ENCODE results near the gene NTM. TPM values are rescaled to one million over a fixed set of nuclear protein-coding genes. Genes with fewer than 3 reads are reported as not detected.
"Not testable (repeated sequence)": the region's sequence is repeated elsewhere in the genome, so short reads cannot be mapped to it uniquely, and the experiment has no call there.

Gene NTM
- total and polyA plus RNA-seq, 5 donors = 35.0 to 148 (median 88.2) TPM

DNA sequence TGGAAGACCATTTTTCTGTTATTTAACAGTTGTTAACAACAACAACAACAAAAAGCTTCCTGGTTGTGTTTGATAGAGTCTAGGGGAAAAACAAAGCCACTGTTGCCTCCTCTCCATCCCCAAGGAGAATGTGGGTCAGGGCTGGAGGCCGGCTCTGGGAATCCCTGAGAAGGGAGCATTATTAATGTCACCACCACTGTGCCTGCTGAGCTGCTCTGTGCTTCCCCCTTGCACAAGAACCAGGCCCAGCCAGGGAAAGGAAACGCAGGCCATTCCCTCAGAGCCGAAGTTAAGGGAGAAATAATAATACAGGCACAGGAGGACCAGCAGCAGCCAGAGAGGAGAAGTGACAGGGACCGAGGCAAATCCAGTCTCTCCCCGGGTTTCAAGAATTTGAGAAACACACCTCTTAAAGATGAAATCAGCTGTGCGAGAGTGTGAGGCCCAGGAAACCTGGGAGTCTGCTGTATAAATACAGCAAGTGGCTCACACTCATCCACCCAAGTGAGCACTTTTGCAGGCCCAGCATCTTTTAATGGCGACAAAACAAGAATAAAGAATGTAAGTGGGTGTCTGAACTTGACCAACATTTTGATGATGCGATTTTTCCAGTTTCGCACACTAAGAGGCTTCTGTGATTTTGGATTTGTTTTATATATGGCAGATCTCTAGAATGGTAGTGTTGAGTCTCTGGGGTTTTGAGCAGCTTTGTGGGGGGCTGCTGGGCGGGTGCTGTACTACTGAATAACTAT lies 539.2 kb downstream of the NTM start:
- peak overlapping the region; percentile 61 for H3K4me3 ChIP-seq (ENCODE audit: low read length)
- no peaks in the 10 kb centered on the region for H3K27me3 ChIP-seq (ENCODE audit: control insufficient read depth, insufficient read depth)
- H3K27ac ChIP-seq (ENCODE audit: low read length) = peak overlapping the region; percentile 71
- peaks cover 3% of the 10 kb centered on the region for H3K4me1 ChIP-seq (ENCODE audit: control insufficient read depth, insufficient read depth, low read length)
- no peaks in the 10 kb centered on the region for H3K9me3 ChIP-seq (ENCODE audit: control insufficient read depth, low read length)
- WGBS = 48% methylated on average over 10 of the region's 10 CpGs
- DNase-seq = no peak
- no peak for ATAC-seq
- intact Hi-C loops (cut with DNase I) = loop anchor here (5.0 to 10.0 kb wide), 6 partner anchors 115 to 405 kb away; no protein-coding TSS in a partner anchor

DNA sequence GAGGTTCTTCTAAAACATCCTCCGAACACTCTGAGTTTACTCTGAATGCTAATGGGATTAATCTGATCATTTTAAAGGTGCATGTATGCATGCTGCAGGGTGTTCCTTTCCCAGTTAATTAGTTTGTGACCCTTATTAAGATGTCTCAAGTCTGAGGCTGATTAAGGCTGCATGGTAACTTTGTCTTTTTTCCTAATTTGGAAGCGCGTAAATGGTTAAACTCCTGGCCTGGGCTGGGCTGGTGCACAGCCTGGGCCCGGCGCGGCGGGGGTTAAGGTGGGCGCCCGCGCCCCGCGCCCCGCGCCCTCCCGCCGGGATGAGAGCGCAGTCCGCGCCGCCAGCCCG lies 539.7 kb downstream of the NTM start:
- Histone ChIP-seq H3K9me3 (ENCODE audit: control insufficient read depth, low read length) (no peaks in the 10 kb centered on the region), H3K4me1 (ENCODE audit: control insufficient read depth, insufficient read depth, low read length) (peaks cover 3% of the 10 kb centered on the region), H3K27me3 (ENCODE audit: control insufficient read depth, insufficient read depth) (no peaks in the 10 kb centered on the region), H3K4me3 (ENCODE audit: low read length) (peak overlapping the region; percentile 61), H3K27ac (ENCODE audit: low read length) (peak overlapping the region; percentile 71)
- no peak for DNase-seq
- intact Hi-C loops (cut with DNase I) = loop anchor here (5.0 to 10.0 kb wide), 5 partner anchors 115 to 217 kb away; no protein-coding TSS in a partner anchor
- 7% methylated on average over 21 of the region's 21 CpGs for WGBS
- no peak for ATAC-seq

DNA sequence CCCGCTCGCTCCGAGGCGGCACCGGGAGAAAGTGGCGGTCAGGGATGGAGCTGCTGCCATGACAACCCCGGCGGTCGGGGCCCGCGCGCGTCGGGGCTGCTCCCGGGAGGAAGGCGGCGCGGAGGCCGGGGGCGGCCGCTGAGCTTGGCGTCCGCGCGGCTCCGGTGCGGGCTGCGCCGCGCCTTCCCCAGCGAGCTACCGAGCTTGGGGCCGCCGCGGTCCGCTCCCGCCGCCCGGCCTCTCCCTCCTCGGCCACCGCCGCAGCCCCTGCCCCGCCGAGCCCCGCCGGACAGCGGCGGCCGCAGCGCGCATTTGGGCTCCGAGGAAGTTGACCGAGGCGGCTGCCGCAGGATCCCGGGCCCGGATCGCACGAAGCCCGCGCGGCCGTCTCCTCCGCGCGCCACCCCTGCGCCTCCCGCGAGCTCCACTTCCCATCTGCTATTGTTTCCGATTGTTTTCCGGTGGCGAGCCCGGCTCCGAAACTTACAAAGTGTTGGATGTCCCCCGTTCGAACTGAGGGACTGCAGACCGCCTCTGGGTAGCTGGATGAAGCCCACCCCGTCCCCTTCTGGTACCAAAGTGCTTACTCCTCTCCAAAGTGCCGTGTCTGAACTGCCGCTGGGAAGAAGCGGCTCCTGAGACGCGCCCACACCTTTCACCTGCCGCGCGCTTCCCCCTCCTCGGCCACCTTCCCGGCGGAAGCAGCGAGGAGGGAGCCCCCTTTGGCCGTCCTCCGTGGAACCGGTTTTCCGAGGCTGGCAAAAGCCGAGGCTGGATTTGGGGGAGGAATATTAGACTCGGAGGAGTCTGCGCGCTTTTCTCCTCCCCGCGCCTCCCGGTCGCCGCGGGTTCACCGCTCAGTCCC lies 540.3 kb downstream of the NTM start:
- Histone ChIP-seq H3K27ac (ENCODE audit: low read length) (peak overlapping the region; percentile 50), H3K9me3 (ENCODE audit: control insufficient read depth, low read length) (no peaks in the 10 kb centered on the region), H3K4me3 (ENCODE audit: low read length) (peak overlapping the region; percentile 61), H3K27me3 (ENCODE audit: control insufficient read depth, insufficient read depth) (no peaks in the 10 kb centered on the region), H3K4me1 (ENCODE audit: control insufficient read depth, insufficient read depth, low read length) (peaks cover 3% of the 10 kb centered on the region)
- peak in 2 of 3 donors; percentile 71 to 74 for DNase-seq
- intact Hi-C loops (cut with DNase I) = loop anchor here (5.0 to 10.0 kb wide), 5 partner anchors 114 to 217 kb away; no protein-coding TSS in a partner anchor
- peak; percentile 38 to 49 for ATAC-seq
- 1% methylated on average over 105 of the region's 105 CpGs for WGBS

GRCh38 chr11:131911388-131912032 lies 541.1 kb downstream of the NTM start:
- intact Hi-C loops (cut with DNase I) = loop anchor here (5.0 to 10.0 kb wide), 5 partner anchors 113 to 216 kb away; no protein-coding TSS in a partner anchor
- WGBS = 13% methylated on average over 34 of the region's 36 CpGs
- peak overlapping the region; percentile 61 for H3K4me3 ChIP-seq (ENCODE audit: low read length)
- not testable (repeated sequence) for H3K27me3 ChIP-seq (ENCODE audit: control insufficient read depth, insufficient read depth); H3K9me3 ChIP-seq (ENCODE audit: control insufficient read depth, low read length); H3K4me1 ChIP-seq (ENCODE audit: control insufficient read depth, insufficient read depth, low read length); DNase-seq
- ATAC-seq = peak; percentile 64 to 69
- H3K27ac ChIP-seq (ENCODE audit: low read length) = peak overlapping the region; percentile 50

DNA sequence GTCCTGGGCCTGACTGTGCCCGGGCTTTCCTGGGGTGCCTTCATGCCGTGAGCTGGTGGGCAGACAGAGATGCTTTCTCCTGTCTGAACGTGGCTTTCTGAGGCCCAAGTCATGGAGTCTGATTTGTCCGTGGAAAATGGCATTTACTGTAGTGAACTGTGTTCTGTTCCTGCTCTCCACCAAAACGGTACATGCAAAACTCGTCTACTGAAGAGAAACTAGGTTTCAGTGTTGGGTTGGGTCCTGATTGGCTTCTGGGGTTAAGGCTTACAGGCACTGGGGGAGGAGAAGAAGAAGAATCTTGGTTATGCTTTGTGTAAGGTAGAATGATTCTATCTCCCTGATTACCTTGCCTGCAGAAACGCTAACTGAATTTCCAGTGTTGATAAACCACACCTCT lies 541.7 kb downstream of the NTM start:
- intact Hi-C loops (cut with DNase I) = loop anchor here (5.0 to 10.0 kb wide), 5 partner anchors 113 to 215 kb away; no protein-coding TSS in a partner anchor

DNA sequence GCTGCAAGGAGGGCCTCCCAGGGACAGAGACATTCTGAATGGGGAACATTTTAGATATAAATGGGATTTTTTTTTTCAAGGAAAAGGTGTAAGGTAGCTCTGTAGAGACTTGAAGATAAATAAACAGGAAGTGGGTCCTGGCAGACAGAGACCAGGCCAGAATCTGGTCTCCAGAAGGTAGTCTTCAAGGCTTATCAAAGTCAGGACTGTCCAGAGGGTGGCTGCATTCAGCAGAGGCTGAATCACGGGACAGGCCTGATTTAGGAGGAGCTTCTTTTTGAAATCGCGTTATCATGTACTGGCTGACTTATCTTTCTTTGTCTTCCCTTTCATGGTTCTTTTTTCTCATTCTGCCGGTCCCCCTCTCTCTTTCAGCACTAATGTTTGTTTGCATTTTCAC lies 542.9 kb downstream of the NTM start:
- no peaks in the 10 kb centered on the region for H3K27me3 ChIP-seq (ENCODE audit: control insufficient read depth, insufficient read depth)
- H3K4me1 ChIP-seq (ENCODE audit: control insufficient read depth, insufficient read depth, low read length) = peaks cover 7% of the 10 kb centered on the region
- ATAC-seq = no peak
- no peak for DNase-seq
- H3K27ac ChIP-seq (ENCODE audit: low read length) = no peak overlapping the region
- intact Hi-C loops (cut with DNase I) = loop anchor here (5.0 to 10.0 kb wide), 5 partner anchors 112 to 214 kb away; no protein-coding TSS in a partner anchor
- 48% methylated on average over 4 of the region's 4 CpGs for WGBS
- H3K4me3 ChIP-seq (ENCODE audit: low read length) = no peak overlapping the region
- H3K9me3 ChIP-seq (ENCODE audit: control insufficient read depth, low read length) = no peaks in the 10 kb centered on the region

More for the DNA sequence above, 541.7 kb downstream of the NTM start:
- ATAC-seq (no peak), DNase-seq (no peak)
- Histone ChIP-seq H3K4me1 (ENCODE audit: control insufficient read depth, insufficient read depth, low read length) (peaks cover 3% of the 10 kb centered on the region), H3K4me3 (ENCODE audit: low read length) (peak overlapping the region; percentile 61), H3K27me3 (ENCODE audit: control insufficient read depth, insufficient read depth) (no peaks in the 10 kb centered on the region), H3K27ac (ENCODE audit: low read length) (peak overlapping the region; percentile 33), H3K9me3 (ENCODE audit: control insufficient read depth, low read length) (no peaks in the 10 kb centered on the region)
- 49% methylated on average over 7 of the region's 7 CpGs for WGBS

DNA sequence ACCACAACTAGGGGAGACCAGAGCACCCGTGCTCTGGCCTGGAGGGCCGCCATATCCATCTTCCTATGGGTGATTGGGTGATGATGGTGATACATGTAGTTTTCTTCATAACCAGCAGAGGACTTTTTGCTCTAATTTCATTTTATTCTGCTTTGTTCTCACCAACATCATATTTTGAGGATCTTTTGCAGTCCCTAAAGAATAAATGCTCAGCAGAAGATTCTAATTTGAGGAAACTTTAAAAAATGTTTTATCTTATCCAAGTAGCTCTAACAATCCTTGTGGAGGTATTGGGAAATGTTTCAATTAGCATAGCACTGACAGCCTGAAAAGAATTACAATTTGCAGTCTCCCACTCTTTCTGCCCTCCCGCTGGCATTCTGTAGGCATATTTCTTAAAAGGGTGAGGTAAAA lies 544.0 kb downstream of the NTM start:
- WGBS = 68% methylated on average over 3 of the region's 3 CpGs
- ATAC-seq (no peak), DNase-seq (no peak)
- Histone ChIP-seq H3K4me1 (ENCODE audit: control insufficient read depth, insufficient read depth, low read length) (peaks cover 7% of the 10 kb centered on the region), H3K4me3 (ENCODE audit: low read length) (no peak overlapping the region), H3K27me3 (ENCODE audit: control insufficient read depth, insufficient read depth) (no peaks in the 10 kb centered on the region), H3K27ac (ENCODE audit: low read length) (no peak overlapping the region), H3K9me3 (ENCODE audit: control insufficient read depth, low read length) (no peaks in the 10 kb centered on the region)
- intact Hi-C loops (cut with DNase I) = loop anchor here (5.0 to 10.0 kb wide), 5 partner anchors 110 to 213 kb away; no protein-coding TSS in a partner anchor

GRCh38 chr11:131916638-131917037 lies 546.2 kb downstream of the NTM start:
- H3K4me1 ChIP-seq (ENCODE audit: control insufficient read depth, insufficient read depth, low read length) = peaks cover 7% of the 10 kb centered on the region
- H3K27ac ChIP-seq (ENCODE audit: low read length) = no peak overlapping the region
- intact Hi-C loops (cut with DNase I) = loop anchor here in 2 of 4 donors (5.0 to 10.0 kb wide), 3 partner anchors 108 to 211 kb away; no protein-coding TSS in a partner anchor
- ATAC-seq = no peak
- no peak for DNase-seq
- no peaks in the 10 kb centered on the region for H3K27me3 ChIP-seq (ENCODE audit: control insufficient read depth, insufficient read depth)
- 74% methylated on average over 5 of the region's 5 CpGs for WGBS
- no peak overlapping the region for H3K4me3 ChIP-seq (ENCODE audit: low read length)
- no peaks in the 10 kb centered on the region for H3K9me3 ChIP-seq (ENCODE audit: control insufficient read depth, low read length)

DNA sequence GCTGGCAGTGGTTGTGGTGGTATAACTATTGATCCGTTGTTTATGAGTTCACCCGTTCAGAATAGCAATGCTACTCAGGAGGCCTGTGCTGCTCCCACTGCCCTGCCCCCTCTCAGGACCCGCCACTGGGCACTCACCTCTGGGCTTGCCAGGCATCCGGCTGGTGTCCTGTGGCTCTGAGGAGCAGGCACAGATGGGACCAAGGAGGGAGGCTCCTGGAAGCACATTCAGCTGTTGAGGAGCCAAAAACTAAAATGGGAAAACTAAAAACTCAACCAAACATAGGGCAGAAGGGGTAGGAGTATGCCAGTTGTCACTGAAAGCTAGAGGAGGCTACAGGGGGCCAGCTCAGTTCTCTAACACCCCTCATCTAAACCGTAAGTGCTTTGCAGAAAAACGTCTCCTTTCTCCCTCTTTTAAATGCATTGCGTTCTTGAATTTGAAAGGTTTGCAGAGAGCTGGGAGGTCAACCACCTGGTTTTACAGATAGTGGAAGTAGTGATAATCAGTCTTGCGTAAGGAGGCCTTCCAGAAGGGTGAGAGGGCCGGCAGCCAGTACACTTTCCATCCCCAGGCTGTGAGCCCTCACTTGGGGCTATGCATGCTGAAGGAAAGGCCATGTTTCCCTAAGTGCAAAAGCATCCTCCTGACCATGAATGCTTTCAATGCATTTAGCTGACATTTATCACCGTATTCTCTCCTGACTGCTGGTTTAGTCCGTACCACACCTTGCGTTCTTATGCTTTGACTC lies 547.4 kb downstream of the NTM start:
- no peak for DNase-seq
- H3K4me3 ChIP-seq (ENCODE audit: low read length) = no peak overlapping the region
- peak; percentile 28 to 39 for ATAC-seq
- H3K27me3 ChIP-seq (ENCODE audit: control insufficient read depth, insufficient read depth) = no peaks in the 10 kb centered on the region
- 63% methylated on average over 12 of the region's 12 CpGs for WGBS
- no peaks in the 10 kb centered on the region for H3K9me3 ChIP-seq (ENCODE audit: control insufficient read depth, low read length)
- peaks cover 7% of the 10 kb centered on the region for H3K4me1 ChIP-seq (ENCODE audit: control insufficient read depth, insufficient read depth, low read length)
- H3K27ac ChIP-seq (ENCODE audit: low read length) = no peak overlapping the region
- intact Hi-C loops (cut with DNase I) = loop anchor here in 2 of 4 donors (5.0 to 10.0 kb wide), 3 partner anchors 107 to 209 kb away; no protein-coding TSS in a partner anchor

DNA sequence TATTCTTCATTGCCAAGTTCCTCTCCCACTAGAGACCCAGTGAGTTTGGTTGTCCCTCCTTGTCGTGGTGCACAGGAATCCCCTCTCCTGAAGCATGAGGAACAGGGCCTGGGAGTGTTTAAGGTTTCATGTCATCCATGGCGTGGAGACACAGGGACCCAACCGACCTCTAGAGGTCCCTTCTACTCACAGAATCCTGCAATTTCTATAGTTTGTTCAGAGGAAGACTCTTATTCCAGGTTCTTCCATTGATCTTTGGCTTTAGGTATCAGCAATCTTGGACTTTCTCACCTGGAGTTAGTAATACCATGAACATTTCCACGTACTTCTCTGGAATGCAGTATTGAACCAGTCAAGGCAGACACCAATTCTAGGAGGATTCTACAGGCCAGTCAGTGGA lies 548.2 kb downstream of the NTM start:
- 77% methylated on average over 4 of the region's 4 CpGs for WGBS
- Histone ChIP-seq H3K9me3 (ENCODE audit: control insufficient read depth, low read length) (no peaks in the 10 kb centered on the region), H3K4me3 (ENCODE audit: low read length) (no peak overlapping the region), H3K27ac (ENCODE audit: low read length) (no peak overlapping the region), H3K27me3 (ENCODE audit: control insufficient read depth, insufficient read depth) (no peaks in the 10 kb centered on the region), H3K4me1 (ENCODE audit: control insufficient read depth, insufficient read depth, low read length) (peaks cover 4% of the 10 kb centered on the region)
- no peak for DNase-seq
- intact Hi-C loops (cut with DNase I) = loop anchor here in 2 of 4 donors (5.0 to 10.0 kb wide), 3 partner anchors 106 to 209 kb away; no protein-coding TSS in a partner anchor
- ATAC-seq = no peak
